ENCODE results near the gene SNX1.

SNX1 gene

DNA sequence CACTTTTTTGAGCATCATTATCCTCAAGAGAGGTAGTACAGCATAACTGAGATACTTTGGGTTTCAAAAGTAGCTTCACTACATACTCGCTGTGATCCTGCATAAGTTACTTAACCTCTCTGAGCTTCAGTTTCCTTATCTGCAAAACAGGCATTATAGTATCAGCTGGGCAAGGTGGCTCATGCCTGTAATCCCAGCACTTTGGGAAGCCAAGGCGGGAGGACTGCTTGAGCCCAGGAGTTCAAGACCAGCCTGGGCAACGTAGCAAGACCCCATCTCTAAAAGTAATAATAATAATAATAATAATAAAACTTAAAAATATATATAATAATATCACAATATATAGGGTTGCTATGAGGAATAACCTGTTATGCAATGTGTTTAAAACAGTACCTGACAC lies 13.0 kb upstream of the SNX1 start:
- no peak for DNase-seq (ENCODE audit: low spot score)
- in situ Hi-C loops (cut with MboI; ENCODE audit: low sequenced_read_pairs, unreplicated experiment): no loop called here
- TF ChIP-seq, protein P1, sequence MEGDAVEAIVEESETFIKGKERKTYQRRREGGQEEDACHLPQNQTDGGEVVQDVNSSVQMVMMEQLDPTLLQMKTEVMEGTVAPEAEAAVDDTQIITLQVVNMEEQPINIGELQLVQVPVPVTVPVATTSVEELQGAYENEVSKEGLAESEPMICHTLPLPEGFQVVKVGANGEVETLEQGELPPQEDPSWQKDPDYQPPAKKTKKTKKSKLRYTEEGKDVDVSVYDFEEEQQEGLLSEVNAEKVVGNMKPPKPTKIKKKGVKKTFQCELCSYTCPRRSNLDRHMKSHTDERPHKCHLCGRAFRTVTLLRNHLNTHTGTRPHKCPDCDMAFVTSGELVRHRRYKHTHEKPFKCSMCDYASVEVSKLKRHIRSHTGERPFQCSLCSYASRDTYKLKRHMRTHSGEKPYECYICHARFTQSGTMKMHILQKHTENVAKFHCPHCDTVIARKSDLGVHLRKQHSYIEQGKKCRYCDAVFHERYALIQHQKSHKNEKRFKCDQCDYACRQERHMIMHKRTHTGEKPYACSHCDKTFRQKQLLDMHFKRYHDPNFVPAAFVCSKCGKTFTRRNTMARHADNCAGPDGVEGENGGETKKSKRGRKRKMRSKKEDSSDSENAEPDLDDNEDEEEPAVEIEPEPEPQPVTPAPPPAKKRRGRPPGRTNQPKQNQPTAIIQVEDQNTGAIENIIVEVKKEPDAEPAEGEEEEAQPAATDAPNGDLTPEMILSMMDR (IDR thresholded peaks at IDR 0.05; ENCODE audit: borderline replicate concordance, control extremely low read depth, extremely low read depth, insufficient read depth, missing control alignments): no peak

DNA sequence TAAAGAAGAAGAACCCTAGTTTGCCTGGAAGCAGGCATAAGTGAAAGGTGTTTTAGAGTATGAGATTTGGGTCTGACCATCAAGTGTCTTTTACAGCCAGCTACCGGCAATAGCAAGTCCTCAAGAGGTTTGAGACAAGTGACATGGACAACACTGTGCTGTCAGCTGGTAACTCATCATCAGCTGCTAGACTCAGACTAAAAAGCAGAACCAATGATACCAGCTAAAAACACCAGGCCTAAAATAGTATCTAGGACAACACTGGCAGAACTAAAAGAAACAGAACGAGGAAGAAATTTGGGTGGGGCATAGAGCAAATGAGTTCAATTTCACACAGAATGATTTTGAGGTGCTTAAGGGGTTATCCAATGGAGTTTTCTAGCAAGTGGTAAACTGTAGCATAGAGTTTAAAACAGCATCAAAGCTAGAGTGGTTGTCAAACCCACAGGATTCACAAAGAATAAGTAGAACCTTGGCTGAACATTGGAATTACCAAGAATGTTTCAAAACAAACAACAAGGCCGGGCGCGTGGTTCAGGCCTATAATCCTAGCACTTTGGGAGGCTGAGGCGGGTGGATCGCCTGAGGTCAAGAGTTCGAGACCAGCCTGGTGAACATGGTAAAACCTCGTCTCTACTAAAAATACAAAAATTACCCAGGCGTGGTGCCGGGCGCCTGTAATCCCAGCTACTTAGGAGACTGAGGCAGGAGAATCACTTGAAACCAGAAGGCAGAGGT lies 6.1 kb upstream of the SNX1 start:
- DNase-seq (ENCODE audit: low spot score): peak; percentile 59
- TF ChIP-seq, protein P1 (IDR thresholded peaks at IDR 0.05; ENCODE audit: borderline replicate concordance, control extremely low read depth, extremely low read depth, insufficient read depth, missing control alignments): no peak
- in situ Hi-C loops (cut with MboI; ENCODE audit: low sequenced_read_pairs, unreplicated experiment): no loop called here

DNA sequence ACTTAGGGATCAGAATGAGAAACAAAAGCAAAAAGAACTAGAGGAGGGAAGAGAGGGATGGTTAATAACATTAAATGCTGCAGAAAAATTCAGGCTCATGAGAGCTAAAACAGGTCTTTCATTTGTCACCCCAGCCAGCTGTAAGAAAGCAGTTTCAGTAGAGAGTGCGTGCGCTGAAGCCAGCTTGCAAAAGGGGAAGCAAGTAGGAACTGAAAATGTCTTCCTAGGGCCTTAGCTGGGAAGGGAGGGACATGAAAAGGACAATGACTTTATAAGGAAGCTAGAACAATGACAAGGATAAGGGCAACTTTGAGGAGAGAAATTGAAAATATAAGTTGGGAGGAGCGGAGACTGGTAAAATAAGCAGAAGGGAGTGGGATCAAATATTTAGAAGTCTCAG lies 5.3 kb upstream of the SNX1 start:
- in situ Hi-C loops (cut with MboI; ENCODE audit: low sequenced_read_pairs, unreplicated experiment): no loop called here
- DNase-seq (ENCODE audit: low spot score): peak; percentile 47
- TF ChIP-seq, protein P1 (IDR thresholded peaks at IDR 0.05; ENCODE audit: borderline replicate concordance, control extremely low read depth, extremely low read depth, insufficient read depth, missing control alignments): no peak

DNA sequence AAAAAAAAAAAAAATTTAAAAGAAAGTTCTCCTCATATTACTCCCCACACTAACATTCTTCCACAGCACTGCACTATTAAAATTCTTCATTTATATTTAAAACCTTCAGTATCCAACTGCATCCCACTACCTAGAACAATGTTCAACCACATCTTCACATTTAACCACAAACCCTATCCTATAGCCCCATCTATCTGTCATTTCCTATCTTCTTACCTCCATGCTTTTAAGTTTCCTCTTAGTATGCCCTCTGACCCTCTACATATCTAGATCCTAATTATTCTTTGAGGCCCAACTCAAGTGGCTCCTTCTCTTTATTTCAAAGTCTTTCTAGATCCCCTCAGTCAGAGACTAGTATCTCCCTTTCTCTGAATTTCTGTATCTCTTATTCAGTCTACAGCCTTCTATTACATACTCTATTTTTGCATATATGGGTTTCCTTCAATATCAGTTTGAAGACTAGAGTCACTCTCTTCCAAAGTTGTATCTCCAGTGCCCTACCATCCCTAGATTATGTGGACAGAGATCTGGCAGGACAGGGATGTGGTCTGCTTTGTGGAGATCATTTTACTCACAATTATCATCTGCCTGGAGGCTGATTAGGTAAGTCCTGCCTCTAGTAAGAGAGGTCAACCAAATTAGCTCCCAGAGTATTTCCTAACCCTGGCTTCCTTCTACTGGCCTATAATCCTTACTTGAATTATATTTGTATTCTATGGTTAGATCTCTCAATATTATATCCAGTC lies 3.5 kb upstream of the SNX1 start:
- TF ChIP-seq, protein P1 (IDR thresholded peaks at IDR 0.05; ENCODE audit: borderline replicate concordance, control extremely low read depth, extremely low read depth, insufficient read depth, missing control alignments): peak; percentile 31
- no peak for DNase-seq (ENCODE audit: low spot score)
- in situ Hi-C loops (cut with MboI; ENCODE audit: low sequenced_read_pairs, unreplicated experiment): no loop called here

DNA sequence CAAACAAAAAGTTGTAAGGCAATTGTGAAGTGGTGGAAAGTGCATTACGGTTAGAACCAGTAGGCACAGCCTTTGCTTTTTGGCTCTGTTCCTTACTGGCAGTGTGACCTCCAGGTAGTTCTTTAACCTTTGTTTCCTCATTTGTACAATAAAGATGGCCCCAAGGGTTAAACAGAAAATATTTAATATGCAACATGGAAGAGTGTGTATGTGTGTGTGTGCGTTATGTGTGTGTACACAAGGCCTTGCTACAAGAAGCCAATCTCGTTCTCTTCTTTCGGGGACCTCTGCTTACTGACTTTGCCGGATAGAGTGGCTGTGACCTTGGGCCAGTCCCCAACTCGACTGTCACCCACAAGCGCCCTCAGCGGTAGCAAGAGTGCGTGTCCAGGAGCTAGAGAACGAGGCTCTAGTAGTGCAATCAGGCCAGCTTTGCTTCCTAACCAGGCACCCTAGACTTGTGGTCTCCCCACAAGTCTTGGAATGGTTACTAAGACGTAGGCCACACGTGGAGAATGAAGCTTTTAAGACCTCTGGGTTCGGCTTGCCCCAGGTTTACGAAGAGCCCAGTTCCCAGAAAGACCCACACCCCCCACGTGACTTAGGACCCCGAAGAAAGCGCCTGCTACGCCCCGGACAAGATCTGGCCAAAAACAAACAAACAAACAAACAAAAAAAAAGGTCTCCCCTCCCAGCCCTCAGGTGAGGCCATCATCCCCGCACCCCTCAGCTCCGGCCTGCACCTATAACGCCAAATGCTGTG lies 2.7 kb upstream of the SNX1 start:
- in situ Hi-C loops (cut with MboI; ENCODE audit: low sequenced_read_pairs, unreplicated experiment): no loop called here

More for the DNA sequence above, 2.7 kb upstream of the SNX1 start:
- DNase-seq (ENCODE audit: low spot score): peak; percentile 58
- TF ChIP-seq, protein P1 (IDR thresholded peaks at IDR 0.05; ENCODE audit: borderline replicate concordance, control extremely low read depth, extremely low read depth, insufficient read depth, missing control alignments): peak; percentile 26
